ENCODE results near the gene SLC23A2.

SLC23A2 gene

GRCh38 chr20:4952229-4952628 is 49.1 kb downstream of the SLC23A2 start:
- H3K9me3 ChIP-seq (ENCODE audit: control insufficient read depth in 1 of 2, low read length in 2 of 2): no peaks in the 10 kb centered on the region
- H3K27ac ChIP-seq (ENCODE audit: low read depth, low read length): no peak overlapping the region
- no peaks in the 10 kb centered on the region for H3K27me3 ChIP-seq (ENCODE audit: control insufficient read depth in 1 of 2, insufficient read depth in 2 of 2, low read length in 2 of 2)
- H3K4me1 ChIP-seq (ENCODE audit: control insufficient read depth in 1 of 2, insufficient read depth in 2 of 2, low read length in 2 of 2): peaks cover 8 to 17% of the 10 kb centered on the region in 2 donors
- no peak overlapping the region for H3K4me3 ChIP-seq (ENCODE audit: low read depth in 1 of 2, low read length in 2 of 2)
- H3K9ac ChIP-seq (ENCODE audit: low read depth in 1 of 2, low read length in 2 of 2): no peak overlapping the region
- H3K36me3 ChIP-seq (ENCODE audit: control insufficient read depth in 1 of 2, insufficient read depth in 2 of 2, low read length in 2 of 2): peaks cover 0 to 3% of the 10 kb centered on the region in 2 donors

- H3K4me3 ChIP-seq (ENCODE audit: low read depth in 1 of 2, low read length in 2 of 2): no peak overlapping the region
- H3K27me3 ChIP-seq (ENCODE audit: control insufficient read depth in 1 of 2, insufficient read depth in 2 of 2, low read length in 2 of 2): no peaks in the 10 kb centered on the region
- no peak overlapping the region for H3K9ac ChIP-seq (ENCODE audit: low read depth in 1 of 2, low read length in 2 of 2)
- H3K9me3 ChIP-seq (ENCODE audit: control insufficient read depth in 1 of 2, low read length in 2 of 2): no peaks in the 10 kb centered on the region
- H3K27ac ChIP-seq (ENCODE audit: low read depth, low read length): no peak overlapping the region
- H3K36me3 ChIP-seq (ENCODE audit: control insufficient read depth in 1 of 2, insufficient read depth in 2 of 2, low read length in 2 of 2): peaks cover 0 to 3% of the 10 kb centered on the region in 2 donors
- peaks cover 8 to 17% of the 10 kb centered on the region in 2 donors for H3K4me1 ChIP-seq (ENCODE audit: control insufficient read depth in 1 of 2, insufficient read depth in 2 of 2, low read length in 2 of 2)
Measured at GRCh38 chr20:4951299-4951698, 50.0 kb downstream of the SLC23A2 start.

DNA sequence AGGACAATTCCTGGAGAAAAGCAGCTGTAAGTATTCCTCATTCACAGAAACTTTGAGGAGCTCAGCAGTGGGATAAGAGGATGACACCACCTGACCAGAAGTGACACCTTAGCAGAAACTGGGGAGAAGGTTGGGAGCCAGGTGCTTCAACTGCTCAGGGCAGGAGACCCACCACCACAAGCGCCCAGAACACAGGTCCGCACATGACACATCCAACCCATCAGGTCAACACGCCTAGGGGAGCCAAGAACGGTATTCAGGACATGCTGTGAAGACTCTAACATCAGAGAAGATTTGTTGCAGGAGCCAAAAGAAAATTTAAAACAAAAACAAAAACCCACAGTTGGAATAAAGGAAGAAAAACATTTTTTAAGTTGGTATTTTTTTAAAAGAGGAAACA is 50.5 kb downstream of the SLC23A2 start:
- Histone ChIP-seq H3K4me1 (ENCODE audit: control insufficient read depth in 1 of 2, insufficient read depth in 2 of 2, low read length in 2 of 2) (peaks cover 8 to 17% of the 10 kb centered on the region in 2 donors), H3K9ac (ENCODE audit: low read depth in 1 of 2, low read length in 2 of 2) (no peak overlapping the region), H3K36me3 (ENCODE audit: control insufficient read depth in 1 of 2, insufficient read depth in 2 of 2, low read length in 2 of 2) (peaks cover 0 to 3% of the 10 kb centered on the region in 2 donors), H3K9me3 (ENCODE audit: control insufficient read depth in 1 of 2, low read length in 2 of 2) (no peaks in the 10 kb centered on the region), H3K27me3 (ENCODE audit: control insufficient read depth in 1 of 2, insufficient read depth in 2 of 2, low read length in 2 of 2) (no peaks in the 10 kb centered on the region), H3K4me3 (ENCODE audit: low read depth in 1 of 2, low read length in 2 of 2) (no peak overlapping the region), H3K27ac (ENCODE audit: low read depth, low read length) (no peak overlapping the region)

DNA sequence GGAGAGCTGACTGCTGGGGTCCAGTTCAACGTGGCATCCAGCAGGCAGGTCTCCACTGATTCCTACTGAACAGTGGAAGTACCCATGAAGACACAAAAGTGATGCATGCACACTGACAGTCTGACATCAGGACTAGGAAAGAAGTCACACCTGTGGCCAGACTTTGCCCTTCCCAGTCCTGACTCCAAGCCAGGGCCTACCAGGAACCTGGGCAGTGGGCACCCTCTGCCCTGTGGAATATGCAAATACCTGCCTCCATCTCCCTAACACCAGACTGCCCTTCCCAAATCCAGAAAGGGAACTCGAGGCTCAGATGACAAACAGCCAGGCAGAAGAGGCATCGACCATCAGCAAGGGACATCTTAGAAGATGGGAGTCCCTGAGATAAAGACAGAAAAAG is 50.9 kb downstream of the SLC23A2 start:
- no peak overlapping the region for H3K27ac ChIP-seq (ENCODE audit: low read depth, low read length)
- H3K27me3 ChIP-seq (ENCODE audit: control insufficient read depth in 1 of 2, insufficient read depth in 2 of 2, low read length in 2 of 2): no peaks in the 10 kb centered on the region
- H3K4me1 ChIP-seq (ENCODE audit: control insufficient read depth in 1 of 2, insufficient read depth in 2 of 2, low read length in 2 of 2): peaks cover 8 to 17% of the 10 kb centered on the region in 2 donors
- peaks cover 0 to 3% of the 10 kb centered on the region in 2 donors for H3K36me3 ChIP-seq (ENCODE audit: control insufficient read depth in 1 of 2, insufficient read depth in 2 of 2, low read length in 2 of 2)
- no peak overlapping the region for H3K9ac ChIP-seq (ENCODE audit: low read depth in 1 of 2, low read length in 2 of 2)
- no peak overlapping the region for H3K4me3 ChIP-seq (ENCODE audit: low read depth in 1 of 2, low read length in 2 of 2)
- H3K9me3 ChIP-seq (ENCODE audit: control insufficient read depth in 1 of 2, low read length in 2 of 2): no peaks in the 10 kb centered on the region

DNA sequence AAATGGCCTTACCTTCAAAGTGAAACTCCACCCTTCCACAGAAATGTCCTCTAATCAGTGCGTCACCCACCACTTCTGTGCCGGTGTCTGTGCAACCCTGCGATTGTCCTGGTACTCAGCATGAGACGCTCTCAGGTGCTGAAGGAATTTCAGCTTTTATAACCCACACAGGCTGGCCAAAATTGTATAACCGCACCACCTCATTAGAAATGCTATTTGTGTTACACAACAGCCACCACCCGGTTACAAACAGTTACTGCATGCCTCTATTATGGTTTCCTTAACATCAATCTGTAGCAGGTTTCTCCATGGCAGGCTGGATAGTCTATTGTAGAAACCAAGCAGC is 51.5 kb downstream of the SLC23A2 start:
- Histone ChIP-seq H3K9ac (ENCODE audit: low read depth in 1 of 2, low read length in 2 of 2) (peak overlapping the region in 1 of 2 donors; percentile 41), H3K4me1 (ENCODE audit: control insufficient read depth in 1 of 2, insufficient read depth in 2 of 2, low read length in 2 of 2) (peaks cover 8 to 17% of the 10 kb centered on the region in 2 donors), H3K36me3 (ENCODE audit: control insufficient read depth in 1 of 2, insufficient read depth in 2 of 2, low read length in 2 of 2) (peaks cover 0 to 3% of the 10 kb centered on the region in 2 donors), H3K27me3 (ENCODE audit: control insufficient read depth in 1 of 2, insufficient read depth in 2 of 2, low read length in 2 of 2) (no peaks in the 10 kb centered on the region), H3K9me3 (ENCODE audit: control insufficient read depth in 1 of 2, low read length in 2 of 2) (no peaks in the 10 kb centered on the region), H3K27ac (ENCODE audit: low read depth, low read length) (no peak overlapping the region), H3K4me3 (ENCODE audit: low read depth in 1 of 2, low read length in 2 of 2) (peak overlapping the region; percentile 24 to 53)

- no peak overlapping the region for H3K27ac ChIP-seq (ENCODE audit: low read depth, low read length)
- H3K36me3 ChIP-seq (ENCODE audit: control insufficient read depth in 1 of 2, insufficient read depth in 2 of 2, low read length in 2 of 2): peaks cover 0 to 3% of the 10 kb centered on the region in 2 donors
- H3K9me3 ChIP-seq (ENCODE audit: control insufficient read depth in 1 of 2, low read length in 2 of 2): no peaks in the 10 kb centered on the region
- no peak overlapping the region for H3K9ac ChIP-seq (ENCODE audit: low read depth in 1 of 2, low read length in 2 of 2)
- H3K27me3 ChIP-seq (ENCODE audit: control insufficient read depth in 1 of 2, insufficient read depth in 2 of 2, low read length in 2 of 2): no peaks in the 10 kb centered on the region
- H3K4me1 ChIP-seq (ENCODE audit: control insufficient read depth in 1 of 2, insufficient read depth in 2 of 2, low read length in 2 of 2): peaks cover 8 to 17% of the 10 kb centered on the region in 2 donors
- no peak overlapping the region for H3K4me3 ChIP-seq (ENCODE audit: low read depth in 1 of 2, low read length in 2 of 2)
Measured at GRCh38 chr20:4947817-4948559, 53.3 kb downstream of the SLC23A2 start.

GRCh38 chr20:4946986-4947385 is 54.3 kb downstream of the SLC23A2 start:
- Histone ChIP-seq H3K27ac (ENCODE audit: low read depth, low read length) (no peak overlapping the region), H3K4me3 (ENCODE audit: low read depth in 1 of 2, low read length in 2 of 2) (no peak overlapping the region), H3K9me3 (ENCODE audit: control insufficient read depth in 1 of 2, low read length in 2 of 2) (no peaks in the 10 kb centered on the region), H3K4me1 (ENCODE audit: control insufficient read depth in 1 of 2, insufficient read depth in 2 of 2, low read length in 2 of 2) (peaks cover 8 to 22% of the 10 kb centered on the region in 2 donors), H3K36me3 (ENCODE audit: control insufficient read depth in 1 of 2, insufficient read depth in 2 of 2, low read length in 2 of 2) (peaks cover 0 to 3% of the 10 kb centered on the region in 2 donors), H3K9ac (ENCODE audit: low read depth in 1 of 2, low read length in 2 of 2) (no peak overlapping the region), H3K27me3 (ENCODE audit: control insufficient read depth in 1 of 2, insufficient read depth in 2 of 2, low read length in 2 of 2) (no peaks in the 10 kb centered on the region)

- Histone ChIP-seq H3K9ac (ENCODE audit: low read depth in 1 of 2, low read length in 2 of 2) (no peak overlapping the region), H3K36me3 (ENCODE audit: control insufficient read depth in 1 of 2, insufficient read depth in 2 of 2, low read length in 2 of 2) (peaks cover 0 to 3% of the 10 kb centered on the region in 2 donors), H3K4me1 (ENCODE audit: control insufficient read depth in 1 of 2, insufficient read depth in 2 of 2, low read length in 2 of 2) (peaks cover 8 to 22% of the 10 kb centered on the region in 2 donors), H3K27ac (ENCODE audit: low read depth, low read length) (no peak overlapping the region), H3K9me3 (ENCODE audit: control insufficient read depth in 1 of 2, low read length in 2 of 2) (no peaks in the 10 kb centered on the region), H3K27me3 (ENCODE audit: control insufficient read depth in 1 of 2, insufficient read depth in 2 of 2, low read length in 2 of 2) (no peaks in the 10 kb centered on the region), H3K4me3 (ENCODE audit: low read depth in 1 of 2, low read length in 2 of 2) (no peak overlapping the region)
Measured at GRCh38 chr20:4946585-4946984, 54.7 kb downstream of the SLC23A2 start.

GRCh38 chr20:4944518-4945313 is 56.6 kb downstream of the SLC23A2 start:
- Histone ChIP-seq H3K4me1 (ENCODE audit: control insufficient read depth in 1 of 2, insufficient read depth in 2 of 2, low read length in 2 of 2) (peaks cover 8 to 14% of the 10 kb centered on the region in 2 donors), H3K27ac (ENCODE audit: low read depth, low read length) (no peak overlapping the region), H3K36me3 (ENCODE audit: control insufficient read depth in 1 of 2, insufficient read depth in 2 of 2, low read length in 2 of 2) (peaks cover 0 to 3% of the 10 kb centered on the region in 2 donors), H3K9me3 (ENCODE audit: control insufficient read depth in 1 of 2, low read length in 2 of 2) (no peaks in the 10 kb centered on the region), H3K4me3 (ENCODE audit: low read depth in 1 of 2, low read length in 2 of 2) (no peak overlapping the region), H3K9ac (ENCODE audit: low read depth in 1 of 2, low read length in 2 of 2) (no peak overlapping the region), H3K27me3 (ENCODE audit: control insufficient read depth in 1 of 2, insufficient read depth in 2 of 2, low read length in 2 of 2) (no peaks in the 10 kb centered on the region)

DNA sequence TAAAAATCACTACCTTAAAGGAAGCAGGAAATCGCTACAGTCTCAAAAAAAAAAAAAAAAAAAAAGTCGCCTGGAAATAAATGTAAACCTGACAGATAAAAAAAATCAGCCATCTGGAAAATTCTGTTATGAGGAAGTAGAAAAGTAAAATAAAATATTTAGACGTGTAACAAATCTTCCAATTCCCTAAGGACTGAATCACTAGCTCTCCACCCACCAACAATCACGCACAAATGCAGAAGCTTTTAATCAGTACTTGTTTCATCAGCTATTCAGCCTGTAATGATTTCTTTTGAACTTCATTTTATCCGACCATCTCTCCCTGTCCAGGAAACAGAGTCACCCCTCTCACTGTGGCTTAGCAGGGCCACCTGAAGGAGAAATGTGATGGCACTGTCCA is 59.0 kb downstream of the SLC23A2 start:
- Histone ChIP-seq H3K4me3 (ENCODE audit: low read depth in 1 of 2, low read length in 2 of 2) (no peak overlapping the region), H3K9ac (ENCODE audit: low read depth in 1 of 2, low read length in 2 of 2) (no peak overlapping the region), H3K36me3 (ENCODE audit: control insufficient read depth in 1 of 2, insufficient read depth in 2 of 2, low read length in 2 of 2) (no peaks in the 10 kb centered on the region), H3K9me3 (ENCODE audit: control insufficient read depth in 1 of 2, low read length in 2 of 2) (no peaks in the 10 kb centered on the region), H3K27ac (ENCODE audit: low read depth, low read length) (no peak overlapping the region), H3K4me1 (ENCODE audit: control insufficient read depth in 1 of 2, insufficient read depth in 2 of 2, low read length in 2 of 2) (peaks cover 0 to 5% of the 10 kb centered on the region in 2 donors), H3K27me3 (ENCODE audit: control insufficient read depth in 1 of 2, insufficient read depth in 2 of 2, low read length in 2 of 2) (no peaks in the 10 kb centered on the region)

All from duodenal mucosa (tissue), 2 donors.